GM10248 (cell line): ENCODE data around the gene TES.

Experiments
- CTCF ChIA-PET: fragments of 300-600 bp; sonication (Branson Sonifier 250); formaldehyde crosslinking; extraction: SDS; loops from one replicate; lab custom pipeline; 2021; ENCODE audit warnings: antibody characterized with exemption; lab: Yijun Ruan, JAX
- POLR2A ChIA-PET: fragments of 350-650 bp; sonication (Branson Sonifier 250); formaldehyde crosslinking; extraction: SDS; loops from one replicate; lab custom pipeline; 2020; ENCODE audit warnings: antibody characterized with exemption; lab: Yijun Ruan, JAX
- DNase-seq: peaks from one replicate; pipeline ENCODE4 v3.0.0; 2012; ENCODE audit errors: extremely low spot score
- CTCF ChIP-seq: IDR thresholded peaks from 2 replicates; pipeline ENCODE4 v1.5.1; 2012; ENCODE audit warnings: mild to moderate bottlenecking, low read depth; ENCODE audit errors: extremely low read depth, missing control alignments, control extremely low read depth

The TES gene

GRCh38 chr7:116209561-116210070 lies 723 bp upstream of the TES start:
- CTCF ChIA-PET: interaction anchor here (0.8 to 5.9 kb wide), 12 partner anchors 14 to 382 kb away, joined by 3 to 64 read pairs (median 4); no protein-coding TSS in a partner anchor

GRCh38 chr7:116211006-116211912 lies 920 bp downstream of the TES start:
- CTCF ChIA-PET: interaction anchor here (0.8 to 5.9 kb wide), 13 partner anchors 10 to 380 kb away, joined by 3 to 64 read pairs (median 5); no protein-coding TSS in a partner anchor
- no peak for TF ChIP-seq CTCF
- POLR2A ChIA-PET: no interaction called here
- peak; percentile 59 for DNase-seq

More at GRCh38 chr7:116209561-116210070, 723 bp upstream of the TES start:
- TF ChIP-seq CTCF: no peak
- no peak for DNase-seq
- POLR2A ChIA-PET: no interaction called here

DNA sequence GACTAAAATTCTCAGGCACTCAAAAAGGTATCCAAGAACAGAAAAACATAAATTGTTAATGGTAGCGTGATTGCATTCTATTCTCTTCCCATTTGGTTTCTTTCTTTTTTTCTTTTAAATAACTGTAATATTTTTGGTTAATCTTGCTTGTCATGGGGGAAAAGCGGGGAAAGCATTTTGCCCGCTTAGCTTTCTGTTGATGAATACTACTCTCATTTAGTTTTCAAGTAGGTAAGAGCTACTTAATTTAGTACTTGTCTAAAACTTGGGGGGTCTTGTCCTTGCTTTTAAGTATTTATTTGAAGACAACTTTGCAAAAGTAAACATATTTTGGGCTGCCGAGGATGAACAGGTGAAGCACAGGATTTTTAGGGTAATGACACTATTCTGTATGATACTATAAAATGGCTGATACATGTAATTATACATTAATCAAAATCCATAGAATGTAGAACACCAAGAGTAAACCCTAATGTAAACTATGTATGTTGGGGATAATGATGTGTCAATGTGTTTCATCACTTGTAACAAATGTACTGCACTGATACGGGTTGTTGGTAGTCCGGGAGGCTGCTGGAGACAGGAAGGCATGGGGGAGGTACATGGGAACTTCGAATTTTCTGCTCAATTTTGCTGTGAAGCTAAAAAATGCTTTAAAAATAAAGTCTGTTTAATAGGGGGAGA lies 1.7 kb downstream of the TES start:
- DNase-seq: no peak
- ChIA-PET CTCF (interaction anchor here (0.8 to 5.9 kb wide), 9 partner anchors 11 to 379 kb away, joined by 3 to 64 read pairs (median 8); no protein-coding TSS in a partner anchor), POLR2A (no interaction called here)
- TF ChIP-seq CTCF: no peak

DNA sequence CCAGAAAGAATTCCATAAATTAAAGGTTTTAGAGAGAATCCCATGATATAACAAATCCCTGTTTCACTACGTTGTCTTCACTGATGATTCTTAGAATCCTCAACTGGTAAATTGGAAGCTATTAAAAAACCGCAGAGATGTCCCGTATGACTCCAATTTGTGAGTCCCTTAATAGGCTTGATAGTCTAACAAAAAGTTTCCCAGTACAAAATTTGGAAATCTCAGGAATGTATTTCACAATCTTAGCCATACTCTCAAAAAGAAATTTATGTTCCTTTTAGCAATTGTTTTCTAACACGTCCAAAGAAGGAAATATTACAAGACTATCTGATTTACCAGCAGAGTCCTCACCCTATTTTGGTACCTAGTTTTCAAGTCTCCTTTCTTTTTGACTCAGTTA lies 2.5 kb downstream of the TES start:
- DNase-seq: no peak
- POLR2A ChIA-PET: no interaction called here
- CTCF ChIA-PET: interaction anchor here (1.0 to 5.9 kb wide), 4 partner anchors 12 to 42 kb away, joined by 3 to 64 read pairs (median 12); no protein-coding TSS in a partner anchor

GRCh38 chr7:116213361-116214130 lies 3.2 kb downstream of the TES start:
- ChIA-PET POLR2A (no interaction called here), CTCF (interaction anchor here (1.0 to 5.9 kb wide), 4 partner anchors 12 to 42 kb away, joined by 3 to 64 read pairs (median 12); no protein-coding TSS in a partner anchor)
- no peak for TF ChIP-seq CTCF
- no peak for DNase-seq

More for the DNA sequence above, 2.5 kb downstream of the TES start:
- TF ChIP-seq CTCF: no peak
